ENCODE measurements around the gene SFXN3. TPM values are rescaled to one million over a fixed set of nuclear protein-coding genes. Genes with fewer than 3 reads are reported as not detected.

The SFXN3 gene
- total and polyA plus RNA-seq, 2 of the 13 experiments (the other 11 are each of a cell fraction or from before 2014, with no cell fraction given), result 16.8 to 71.5 TPM

DNA sequence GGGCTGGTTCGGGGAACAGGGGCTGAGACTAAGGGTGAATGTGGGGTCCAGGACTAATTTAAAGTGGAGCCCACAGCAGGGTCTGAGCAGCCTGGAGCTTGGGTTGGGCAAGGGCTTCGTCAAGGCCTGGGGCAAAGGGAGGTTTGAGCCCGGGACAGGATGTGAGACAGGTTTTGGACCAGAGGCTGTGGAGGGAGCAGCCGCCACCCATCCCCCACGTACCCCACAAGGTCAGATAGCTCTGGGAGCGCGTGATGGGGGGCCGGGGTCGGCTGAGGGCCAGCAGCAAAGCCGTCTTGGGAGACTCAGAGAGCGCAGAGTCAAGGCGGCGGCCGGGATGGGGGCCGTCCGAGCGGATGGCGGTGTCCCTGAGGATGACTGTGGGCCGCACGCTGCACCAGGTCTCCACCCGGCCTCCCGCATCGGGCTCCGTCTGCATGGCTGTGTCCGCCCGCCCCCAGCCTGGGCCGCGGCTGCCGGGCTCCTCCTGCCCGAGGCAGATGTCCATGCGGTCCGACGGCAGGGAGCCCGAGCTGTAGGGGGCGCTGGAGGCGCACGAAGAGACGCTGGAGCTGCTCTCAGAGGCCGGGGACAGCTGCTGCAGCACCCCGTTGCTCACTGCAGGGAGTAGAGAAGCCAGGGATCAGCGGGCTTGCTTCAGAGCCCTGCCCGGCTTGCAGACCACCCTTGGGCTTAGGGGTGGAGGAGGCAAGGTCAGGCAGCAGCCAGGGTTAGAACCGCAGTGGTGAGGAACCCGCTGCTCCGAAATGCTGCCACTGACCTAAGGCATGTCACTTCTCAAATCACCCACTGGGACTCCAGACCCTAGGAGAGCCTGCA, 12.2 kb upstream of the SFXN3 start (continued):
- TF ChIP-seq PAF1 (CRISPR knock-in tag; IDR thresholded peaks at IDR 0.05) (no peak), MATR3 (CRISPR knock-in tag; IDR thresholded peaks at IDR 0.05) (no peak), NR2F6 (IDR thresholded peaks at IDR 0.05) (no peak), NR2F6 (CRISPR knock-in tag; IDR thresholded peaks at IDR 0.05) (peak; percentile 23; the same call in 1 of the 2 replicates), NPAS2 (CRISPR knock-in tag; IDR thresholded peaks at IDR 0.05; ENCODE audit: borderline replicate concordance) (no peak), CBFB (CRISPR knock-in tag; IDR thresholded peaks at IDR 0.05) (no peak), TBL1XR1 (IDR thresholded peaks at IDR 0.05; ENCODE audit: borderline replicate concordance, low read length, partially characterized antibody) (no peak), ZSCAN25 (CRISPR knock-in tag; IDR thresholded peaks at IDR 0.05) (no peak), ZNF83 (CRISPR knock-in tag; IDR thresholded peaks at IDR 0.05; ENCODE audit: borderline replicate concordance) (0 out of 2 replicates have a peak, but pooled peaks have one; percentile 40), ATF7 (IDR thresholded peaks at IDR 0.05) (no peak), ATF7 (CRISPR knock-in tag; IDR thresholded peaks at IDR 0.05) (no peak), CENPBD1 (CRISPR knock-in tag; IDR thresholded peaks at IDR 0.05; ENCODE audit: borderline replicate concordance, low read depth) (no peak), ZUFSP (CRISPR knock-in tag; IDR thresholded peaks at IDR 0.05; ENCODE audit: borderline replicate concordance) (no peak), ARID5B (CRISPR knock-in tag; IDR thresholded peaks at IDR 0.05) (peak; percentile 31; the same call in 1 of the 2 replicates), ZNF280D (CRISPR knock-in tag; IDR thresholded peaks at IDR 0.05) (no peak), ZNF138 (CRISPR knock-in tag; IDR thresholded peaks at IDR 0.05; ENCODE audit: low read depth) (no peak; the same call in 1 of the 2 replicates), ZNF496 (CRISPR knock-in tag; IDR thresholded peaks at IDR 0.05; ENCODE audit: insufficient replicate concordance) (no peak), GABPA (IDR thresholded peaks at IDR 0.05; ENCODE audit: low read depth, low read length) (no peak), GABPA (CRISPR knock-in tag; IDR thresholded peaks at IDR 0.05; ENCODE audit: low read depth) (no peak)
- TF ChIP-seq, protein P1, sequence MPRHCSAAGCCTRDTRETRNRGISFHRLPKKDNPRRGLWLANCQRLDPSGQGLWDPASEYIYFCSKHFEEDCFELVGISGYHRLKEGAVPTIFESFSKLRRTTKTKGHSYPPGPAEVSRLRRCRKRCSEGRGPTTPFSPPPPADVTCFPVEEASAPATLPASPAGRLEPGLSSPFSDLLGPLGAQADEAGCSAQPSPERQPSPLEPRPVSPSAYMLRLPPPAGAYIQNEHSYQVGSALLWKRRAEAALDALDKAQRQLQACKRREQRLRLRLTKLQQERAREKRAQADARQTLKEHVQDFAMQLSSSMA (CRISPR knock-in tag; IDR thresholded peaks at IDR 0.05), result peak; percentile 75; the same call in 1 of the 2 replicates
